AG10803 (cell line): ENCODE results near the gene SEC22B.
A peak's percentile ranks its signal among the peaks of the same experiment; 100 is the strongest.
"Not testable (repeated sequence)": the region's sequence is repeated elsewhere in the genome, so short reads cannot be mapped to it uniquely, and the experiment has no call there.

Source experiments
- DNase-seq: peaks from one replicate; pipeline ENCODE4 v3.0.0; 2010; ENCODE audit warnings: low read depth
- H3K4me3 ChIP-seq: 2 replicates; pipeline ENCODE4 v1.5.1; 2011; ENCODE audit warnings: mild to moderate bottlenecking, low read length, control low read depth
- CTCF ChIP-seq: conservative IDR thresholded peaks from 2 replicates; pipeline ENCODE4 v1.5.1; 2011; ENCODE audit warnings: mild to moderate bottlenecking, low read length, control low read depth, inconsistent platforms

Gene SEC22B

GRCh38 chr1:120133228-120133927 lies 42.9 kb downstream of the SEC22B start:
- no peak overlapping the region for H3K4me3 ChIP-seq
- DNase-seq = no peak
- no peak for TF ChIP-seq CTCF

DNA sequence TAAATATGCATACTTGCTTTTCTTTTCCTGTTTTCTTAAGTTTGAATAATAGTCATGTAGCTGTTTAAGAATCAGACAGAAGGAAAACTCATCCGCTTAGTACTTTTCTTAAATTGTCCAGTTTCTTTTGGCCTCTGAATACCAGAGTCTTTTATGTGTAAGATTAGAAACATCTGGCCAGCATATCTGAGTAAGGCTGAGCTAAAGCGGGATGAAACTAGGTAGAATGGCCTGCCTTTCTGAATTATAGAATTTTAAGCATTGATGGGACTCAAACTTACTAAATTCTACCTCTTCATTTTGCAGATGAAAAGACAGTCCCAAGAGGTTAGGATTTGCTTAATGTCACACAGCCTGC lies 43.9 kb downstream of the SEC22B start:
- not testable (repeated sequence) for H3K4me3 ChIP-seq, DNase-seq

- peak; percentile 75 for DNase-seq
- not testable (repeated sequence) for H3K4me3 ChIP-seq
These were observed 44.5 kb downstream of the SEC22B start for GRCh38 chr1:120131611-120132405.

DNA sequence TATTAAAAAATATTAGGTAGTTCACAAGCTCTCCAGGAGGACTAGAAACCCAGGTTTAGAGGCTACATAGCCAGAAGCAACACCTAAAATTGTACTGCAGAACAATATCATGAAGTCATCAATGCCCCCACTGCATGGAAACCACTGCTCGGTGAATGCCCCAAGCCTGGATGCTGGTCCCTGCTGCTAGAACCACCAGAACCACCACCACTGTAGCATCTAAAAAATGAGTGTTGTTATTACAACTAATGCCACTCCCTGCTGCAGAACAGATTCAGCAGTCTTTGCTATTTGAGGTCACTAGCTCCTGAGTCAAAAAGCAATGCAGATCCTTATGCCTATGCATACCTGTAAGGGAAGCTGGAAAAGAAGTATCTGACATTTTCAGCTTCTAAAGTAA lies 48.4 kb downstream of the SEC22B start:
- DNase-seq, H3K4me3 ChIP-seq: not testable (repeated sequence)

- H3K4me3 ChIP-seq, DNase-seq: not testable (repeated sequence)
These were observed 50.1 kb downstream of the SEC22B start for GRCh38 chr1:120126216-120126615.

DNA sequence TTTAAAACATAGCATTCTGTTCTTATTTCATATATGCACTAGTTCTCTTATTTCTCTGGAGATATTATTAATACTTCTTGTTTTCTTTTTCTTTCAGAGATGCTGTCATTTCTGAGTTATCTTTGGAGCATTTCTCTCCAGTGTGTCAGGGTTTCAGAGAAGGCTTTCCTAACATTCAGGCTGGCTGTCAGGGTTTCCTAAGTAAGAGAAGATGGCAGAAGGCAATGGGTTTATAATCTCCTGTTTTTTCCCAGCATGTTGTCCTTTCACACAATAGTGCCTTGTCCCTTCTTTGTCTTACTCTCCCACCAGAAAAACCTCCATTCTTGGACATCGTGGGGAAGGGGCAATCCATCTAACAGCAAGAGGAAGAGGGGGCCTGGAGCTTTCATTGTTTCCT lies 51.7 kb downstream of the SEC22B start:
- not testable (repeated sequence) for H3K4me3 ChIP-seq, DNase-seq

- DNase-seq = peak; percentile 39
- H3K4me3 ChIP-seq = not testable (repeated sequence)
These were observed 52.4 kb downstream of the SEC22B start for GRCh38 chr1:120123813-120124510.

DNA sequence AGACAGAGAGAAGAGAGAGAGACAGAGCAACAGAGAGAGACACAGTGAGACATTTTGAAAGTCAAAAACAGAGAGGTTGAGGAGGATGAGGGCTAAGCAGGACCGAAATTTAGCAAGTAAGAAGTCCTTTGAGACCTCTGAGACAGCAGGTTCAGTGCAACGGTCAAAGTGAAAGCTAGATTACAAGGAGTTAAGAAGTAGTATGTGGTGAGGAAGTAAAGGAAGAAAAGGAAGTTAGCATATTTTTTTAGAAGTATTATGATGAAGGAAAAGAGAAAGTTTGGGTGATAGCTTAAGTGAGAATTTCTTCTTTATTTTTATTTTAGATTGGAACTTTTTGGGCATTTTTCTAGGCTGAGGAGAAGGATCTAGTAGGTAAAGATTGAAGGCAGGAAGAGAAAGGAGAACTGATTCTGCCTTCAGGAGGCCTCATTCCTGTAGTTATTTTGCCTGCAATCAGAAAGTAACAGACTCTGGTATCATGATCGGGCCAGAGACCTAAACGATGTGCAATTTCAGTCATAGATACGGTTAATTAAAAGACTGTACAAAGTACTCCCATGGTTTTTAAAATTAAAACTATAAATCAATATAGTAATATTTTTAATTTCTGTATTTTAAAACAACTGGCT lies 53.9 kb downstream of the SEC22B start:
- H3K4me3 ChIP-seq, DNase-seq: not testable (repeated sequence)

- H3K4me3 ChIP-seq, DNase-seq: not testable (repeated sequence)
These were observed 54.5 kb downstream of the SEC22B start for GRCh38 chr1:120121830-120122229.

DNA sequence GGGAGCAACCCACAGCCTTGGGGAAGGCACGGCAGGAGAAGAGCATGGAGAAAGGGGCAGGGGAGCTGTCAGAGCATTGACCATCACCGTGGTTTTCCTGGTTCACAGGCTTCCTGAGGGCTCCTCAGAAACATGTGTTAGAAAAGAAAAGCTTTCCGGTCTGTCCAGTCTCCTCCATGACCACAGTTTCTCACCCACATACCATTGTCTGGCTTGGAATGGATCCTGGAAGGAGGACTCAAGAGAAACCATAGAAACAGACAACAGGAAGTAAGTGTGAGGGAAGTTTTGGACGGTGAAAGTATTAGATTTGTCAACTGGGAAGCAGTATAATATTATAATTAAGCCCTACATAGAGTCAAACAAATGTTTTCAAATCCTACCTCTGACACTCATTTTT lies 55.8 kb downstream of the SEC22B start:
- not testable (repeated sequence) for H3K4me3 ChIP-seq, DNase-seq

GRCh38 chr1:120117371-120118177 lies 58.7 kb downstream of the SEC22B start:
- H3K4me3 ChIP-seq = not testable (repeated sequence)
- peak; percentile 37 for DNase-seq

DNA sequence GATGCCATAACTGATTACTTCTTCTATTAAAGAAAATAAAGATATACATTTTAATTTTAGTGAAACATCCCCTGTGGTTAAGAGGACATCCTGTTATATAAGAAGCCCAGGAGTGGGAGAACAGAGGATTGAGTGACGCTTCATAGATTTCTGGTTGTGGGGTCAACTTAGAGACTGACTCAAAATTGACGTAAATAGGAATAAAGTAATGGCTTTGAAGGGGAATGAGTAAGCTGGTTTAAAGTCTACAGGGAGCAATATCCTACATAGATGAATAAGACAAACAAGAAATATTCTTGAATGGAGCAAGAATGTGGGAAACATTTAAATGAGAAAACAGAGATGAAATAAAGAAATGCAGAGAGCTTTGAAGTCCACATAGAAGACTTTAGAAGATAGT lies 60.2 kb downstream of the SEC22B start:
- H3K4me3 ChIP-seq = not testable (repeated sequence)
- peak; percentile 33 for DNase-seq

DNA sequence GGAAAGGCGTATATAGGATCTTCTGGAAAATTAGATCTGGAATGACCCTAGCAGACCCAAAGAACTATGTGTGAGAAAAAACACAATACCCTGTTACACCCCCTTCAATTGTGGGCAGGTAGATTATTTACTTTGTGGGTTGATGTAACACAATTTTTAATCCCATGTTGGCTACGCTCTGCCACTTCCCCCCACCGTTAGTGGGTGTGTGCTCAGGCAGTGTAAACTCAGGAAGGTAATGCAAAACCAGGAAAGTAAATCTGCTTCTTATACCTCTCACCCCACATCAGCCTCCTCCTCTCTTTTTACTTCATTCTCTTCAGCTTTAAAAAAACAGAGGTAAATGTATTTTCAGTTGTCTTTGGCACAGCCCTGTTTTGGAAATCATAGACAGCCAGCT lies 63.2 kb downstream of the SEC22B start:
- H3K4me3 ChIP-seq, DNase-seq: not testable (repeated sequence)

DNA sequence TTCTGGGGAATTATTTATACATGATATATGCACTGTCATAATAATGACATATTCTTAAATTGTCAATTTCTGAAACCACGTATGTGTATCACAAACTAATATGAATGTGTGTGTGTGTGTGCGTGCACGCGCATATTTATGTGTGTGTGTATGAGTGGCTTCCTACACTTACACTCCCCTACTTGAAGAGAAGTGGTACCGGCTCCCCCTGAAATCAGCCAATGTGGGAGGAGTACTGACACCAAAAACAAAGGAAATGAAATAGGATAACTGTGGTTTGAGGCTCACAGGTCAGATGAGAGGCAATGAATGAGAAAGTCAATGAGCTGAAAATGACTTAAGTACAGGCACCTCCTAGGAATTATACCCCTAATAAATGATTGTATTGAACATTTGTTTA lies 64.1 kb downstream of the SEC22B start:
- not testable (repeated sequence) for H3K4me3 ChIP-seq, DNase-seq

DNA sequence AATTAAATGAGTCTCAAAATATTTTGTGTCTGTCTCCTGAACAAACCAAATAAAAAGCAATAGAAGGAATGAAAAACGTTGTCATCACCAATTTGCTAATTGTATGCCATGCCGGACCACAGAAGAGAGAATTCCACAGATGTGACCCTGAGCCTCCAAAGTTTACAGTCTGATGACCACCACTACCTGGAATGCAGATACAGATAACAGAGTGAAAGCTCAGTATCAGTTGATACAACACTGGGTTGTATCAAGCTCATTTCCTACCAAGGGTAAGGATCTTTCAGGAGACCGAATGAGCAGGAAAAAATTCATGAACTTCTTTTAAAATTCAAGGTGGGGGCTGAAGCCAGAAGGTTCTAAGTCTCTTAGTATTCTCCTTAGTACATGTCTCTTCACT lies 64.5 kb downstream of the SEC22B start:
- not testable (repeated sequence) for H3K4me3 ChIP-seq, DNase-seq

- H3K4me3 ChIP-seq, DNase-seq: not testable (repeated sequence)
These were observed 65.3 kb downstream of the SEC22B start for GRCh38 chr1:120111008-120111407.

DNA sequence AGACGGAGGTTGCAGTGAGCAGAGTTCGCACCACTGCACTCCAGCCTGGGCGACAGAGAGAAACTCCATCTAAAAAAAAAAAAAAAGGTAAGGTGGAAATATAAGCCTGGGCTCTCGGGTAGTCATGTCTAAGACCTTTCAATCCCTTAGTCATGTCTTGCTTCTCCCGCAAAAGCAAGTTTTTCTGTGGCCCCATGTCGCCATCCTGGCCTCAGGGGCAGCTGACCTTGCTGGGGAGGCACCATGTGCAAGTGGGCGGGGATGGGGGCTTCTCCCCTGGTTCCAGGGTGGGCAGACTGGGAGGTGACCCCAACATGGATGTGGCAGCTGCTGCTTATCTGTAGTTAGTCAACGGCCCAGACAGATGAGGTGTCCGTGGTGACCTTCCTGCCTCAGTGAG lies 66.7 kb downstream of the SEC22B start:
- DNase-seq, H3K4me3 ChIP-seq: not testable (repeated sequence)

DNA sequence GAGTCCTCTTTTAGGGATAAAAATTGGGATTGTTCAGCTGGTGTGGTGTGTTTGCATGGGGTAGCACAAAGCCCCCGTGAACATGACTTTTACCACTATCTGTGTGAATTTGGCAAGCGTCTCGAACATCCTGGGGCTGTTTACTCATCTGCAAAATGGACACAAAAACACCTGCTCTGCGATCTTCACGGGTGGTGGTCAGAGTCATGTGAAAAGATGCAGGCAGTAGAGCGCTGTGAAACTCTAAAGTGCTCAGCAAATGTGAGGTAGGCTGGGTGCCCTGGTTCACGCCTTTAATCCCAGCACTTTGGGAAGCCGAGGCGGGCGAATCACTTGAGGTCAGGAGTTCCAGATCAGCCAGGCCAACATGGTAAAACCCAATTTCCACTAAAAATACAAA lies 67.1 kb downstream of the SEC22B start:
- DNase-seq = not testable (repeated sequence)

More for the DNA sequence above, 67.1 kb downstream of the SEC22B start:
- H3K4me3 ChIP-seq = not testable (repeated sequence)
